ENCODE results near the gene LNX2. TPM values are rescaled to one million over a fixed set of nuclear protein-coding genes. Genes with fewer than 3 reads are reported as not detected.

The LNX2 gene
- polyA plus RNA-seq (ENCODE audit: insufficient read depth in 1 of 5, insufficient read length in 5 of 5, low replicate concordance in 1 of 5) = 10 to 100 TPM; 12.1 to 20.3 (median 17.6) TPM
- long read RNA-seq, donor 1, full-length matches to known transcripts = 4 of 376 reads
- long read RNA-seq, donor 1, partial matches to known transcripts = 264 of 376 reads
- long read RNA-seq, donor 1, other reads (novel, unspliced or antisense) = 108 of 376 reads
- long read RNA-seq, donor 2 = 0 reads
- long read RNA-seq, donor 3, full-length matches to known transcripts = 2 of 2 reads
- long read RNA-seq, donor 3, partial matches to known transcripts = 0 of 2 reads
- long read RNA-seq, donor 3, other reads (novel, unspliced or antisense) = 0 of 2 reads
- long read RNA-seq, donor 4, full-length matches to known transcripts = 1 of 201 reads
- long read RNA-seq, donor 4, partial matches to known transcripts = 194 of 201 reads
- long read RNA-seq, donor 4, other reads (novel, unspliced or antisense) = 6 of 201 reads
- long read RNA-seq, donor 5, full-length matches to known transcripts = 1 of 210 reads
- long read RNA-seq, donor 5, partial matches to known transcripts = 199 of 210 reads
- long read RNA-seq, donor 5, other reads (novel, unspliced or antisense) = 10 of 210 reads
- long read RNA-seq, donor 6, full-length matches to known transcripts = 4 of 218 reads
- long read RNA-seq, donor 6, partial matches to known transcripts = 66 of 218 reads
- long read RNA-seq, donor 6, other reads (novel, unspliced or antisense) = 148 of 218 reads
- long read RNA-seq, donor 7, full-length matches to known transcripts = 5 of 329 reads
- long read RNA-seq, donor 7, partial matches to known transcripts = 296 of 329 reads
- long read RNA-seq, donor 7, other reads (novel, unspliced or antisense) = 28 of 329 reads
- long read RNA-seq, donor 8, full-length matches to known transcripts = 2 of 120 reads
- long read RNA-seq, donor 8, partial matches to known transcripts = 86 of 120 reads
- long read RNA-seq, donor 8, other reads (novel, unspliced or antisense) = 32 of 120 reads

GRCh38 chr13:27620377-27621115, at the start of gene LNX2:
Gene LNX2, minus strand, starts transcription at chr13:27620529. Its CDS starts 38,826 bp downstream, at chr13:27581703.
- DNase-seq = peak; percentile 97

GRCh38 chr13:27667946-27668345, 47.6 kb upstream of the LNX2 start:
- DNase-seq = no peak

- DNase-seq = no peak
Observed at GRCh38 chr13:27666951-27667350, 46.6 kb upstream of the LNX2 start.

GRCh38 chr13:27665761-27666160, 45.4 kb upstream of the LNX2 start:
- no peak for DNase-seq

GRCh38 chr13:27665333-27665732, 45.0 kb upstream of the LNX2 start:
- DNase-seq = no peak

- DNase-seq = no peak
Observed at GRCh38 chr13:27663947-27664346, 43.6 kb upstream of the LNX2 start.

GRCh38 chr13:27662738-27663470, 42.6 kb upstream of the LNX2 start:
- DNase-seq = no peak

GRCh38 chr13:27661017-27661416, 40.7 kb upstream of the LNX2 start:
- DNase-seq = no peak

- no peak for DNase-seq
Observed at GRCh38 chr13:27660511-27660910, 40.2 kb upstream of the LNX2 start.

GRCh38 chr13:27659145-27659865, 39.0 kb upstream of the LNX2 start:
- DNase-seq = no peak

- peak in 1 of 2 donors; percentile 33 for DNase-seq
Observed at GRCh38 chr13:27658546-27658945, 38.2 kb upstream of the LNX2 start.

GRCh38 chr13:27657724-27658123, 37.4 kb upstream of the LNX2 start:
- DNase-seq = no peak

- DNase-seq = no peak
Observed at GRCh38 chr13:27654816-27655215, 34.5 kb upstream of the LNX2 start.

GRCh38 chr13:27654059-27654458, 33.7 kb upstream of the LNX2 start:
- no peak for DNase-seq

GRCh38 chr13:27650312-27650711, 30.0 kb upstream of the LNX2 start:
- DNase-seq = no peak

- DNase-seq = peak; percentile 66 to 75
Observed at GRCh38 chr13:27644302-27644701, 24.0 kb upstream of the LNX2 start.

- no peak for DNase-seq
Observed at GRCh38 chr13:27643334-27644132, 23.2 kb upstream of the LNX2 start.

GRCh38 chr13:27641711-27642502, 21.6 kb upstream of the LNX2 start:
- DNase-seq = no peak

- no peak for DNase-seq
Observed at GRCh38 chr13:27639186-27639585, 18.9 kb upstream of the LNX2 start.
